BE2C (cell line): Measurements from ENCODE around the gene ASCC3.
"Not testable (repeated sequence)": the region's sequence is repeated elsewhere in the genome, so short reads cannot be mapped to it uniquely, and the experiment has no call there.

ENCODE experiments used
- DNase-seq: peaks from one replicate; pipeline ENCODE4 v3.0.0-alpha.2; 2020
- H3K27me3 ChIP-seq: fragments of 250-450 bp; sonication (Bioruptor Pico); 2 replicates; pipeline ENCODE4 v1.5.1; 2020; ENCODE audit warnings: mild to moderate bottlenecking
- H3K36me3 ChIP-seq: fragments of 250-450 bp; sonication (Bioruptor Pico); 2 replicates; pipeline ENCODE4 v1.5.1; 2020; ENCODE audit warnings: mild to moderate bottlenecking
- H3K4me1 ChIP-seq: fragments of 250-450 bp; sonication (Bioruptor Pico); 2 replicates; pipeline ENCODE4 v1.5.1; 2020
- H3K4me3 ChIP-seq: 2 replicates; pipeline ENCODE4 v1.5.1; 2011; ENCODE audit warnings: low read depth, low read length
- H3K9me3 ChIP-seq: fragments of 250-450 bp; sonication (Bioruptor Pico); 2 replicates; pipeline ENCODE4 v1.5.1; 2020
- CTCF ChIP-seq: IDR thresholded peaks from 2 replicates; pipeline ENCODE4 v1.5.1; 2012; ENCODE audit warnings: mild to moderate bottlenecking, low read depth, low read length

ASCC3 gene

GRCh38 chr6:100658486-100658885 is 222.6 kb downstream of the ASCC3 start:
- H3K4me1 ChIP-seq: peaks cover 3% of the 10 kb centered on the region; the same call in 1 of the 2 replicates
- no peaks in the 10 kb centered on the region for H3K27me3 ChIP-seq
- H3K9me3 ChIP-seq: no peaks in the 10 kb centered on the region
- H3K36me3 ChIP-seq: no peaks in the 10 kb centered on the region
- DNase-seq: no peak
- no peak for TF ChIP-seq CTCF
- H3K4me3 ChIP-seq: no peak overlapping the region

DNA sequence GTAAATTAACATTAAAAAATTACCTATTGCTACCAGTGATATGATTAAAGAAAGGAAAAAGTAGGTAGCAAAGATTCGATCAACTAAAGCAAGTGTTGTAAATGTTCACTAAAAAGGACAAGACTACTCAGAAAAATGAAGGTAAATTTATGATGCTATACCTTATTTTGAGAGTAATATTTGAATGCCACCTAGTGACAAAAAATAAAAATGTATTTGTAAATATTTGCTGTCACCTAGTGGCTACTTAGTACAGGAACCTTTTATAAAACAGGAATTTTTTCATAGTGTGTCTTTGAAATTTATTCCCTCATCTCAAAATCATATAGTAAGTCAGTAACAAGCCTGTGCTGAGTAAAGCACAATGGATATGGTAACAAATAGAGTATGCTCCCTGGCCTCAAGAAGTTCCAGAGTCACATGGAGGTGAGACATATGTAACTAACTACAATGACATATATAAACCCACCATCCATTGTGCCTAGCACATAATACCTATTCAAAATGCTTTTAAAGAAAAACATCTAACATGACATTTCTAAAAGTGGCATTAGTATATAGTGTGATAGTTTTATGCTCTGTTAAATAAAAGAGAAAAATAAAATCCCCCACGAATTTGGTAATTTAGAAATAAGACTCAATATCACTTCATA is 223.3 kb downstream of the ASCC3 start:
- no peaks in the 10 kb centered on the region for H3K9me3 ChIP-seq
- peak; percentile 50; the same call in 1 of the 2 replicates for TF ChIP-seq CTCF

GRCh38 chr6:100641147-100641546 is 240.0 kb downstream of the ASCC3 start:
- H3K36me3 ChIP-seq: peaks cover 13% of the 10 kb centered on the region
- not testable (repeated sequence) for H3K4me3 ChIP-seq, DNase-seq, H3K9me3 ChIP-seq, H3K27me3 ChIP-seq, H3K4me1 ChIP-seq

More for the DNA sequence above, 223.3 kb downstream of the ASCC3 start:
- H3K4me3 ChIP-seq: no peak overlapping the region
- no peaks in the 10 kb centered on the region for H3K36me3 ChIP-seq
- H3K4me1 ChIP-seq: peaks cover 3% of the 10 kb centered on the region; the same call in 1 of the 2 replicates
- H3K27me3 ChIP-seq: no peaks in the 10 kb centered on the region
- DNase-seq: no peak

GRCh38 chr6:100633096-100633777 is 247.9 kb downstream of the ASCC3 start:
- no peak for TF ChIP-seq CTCF
- peaks cover 6% of the 10 kb centered on the region; the same call in 1 of the 2 replicates for H3K36me3 ChIP-seq
- DNase-seq: no peak
- H3K4me3 ChIP-seq: no peak overlapping the region
- H3K4me1 ChIP-seq: no peaks in the 10 kb centered on the region
- no peaks in the 10 kb centered on the region for H3K27me3 ChIP-seq
- no peaks in the 10 kb centered on the region; the same call in 1 of the 2 replicates for H3K9me3 ChIP-seq

DNA sequence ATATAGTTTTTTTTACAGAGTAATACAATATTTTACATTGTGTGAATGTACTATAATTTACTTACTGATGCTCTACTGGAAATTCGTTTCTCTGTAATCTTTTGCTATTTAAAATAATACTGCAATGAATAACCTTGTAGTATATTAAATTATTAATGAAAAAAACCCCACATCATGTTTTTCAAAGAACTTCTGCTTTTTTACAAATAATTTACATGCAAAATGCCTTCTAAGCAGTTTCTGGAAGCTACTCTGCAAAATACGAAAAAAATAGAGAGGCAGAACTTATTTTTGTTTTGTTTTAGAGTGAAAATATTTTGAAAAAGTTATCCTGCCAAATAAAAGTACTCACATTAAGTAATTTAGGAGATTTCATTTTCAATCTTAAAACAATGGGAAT is 250.6 kb downstream of the ASCC3 start:
- no peaks in the 10 kb centered on the region for H3K9me3 ChIP-seq

More for the DNA sequence above, 250.6 kb downstream of the ASCC3 start:
- no peaks in the 10 kb centered on the region for H3K27me3 ChIP-seq
- DNase-seq: no peak
- H3K4me3 ChIP-seq: no peak overlapping the region
- no peaks in the 10 kb centered on the region for H3K36me3 ChIP-seq
- TF ChIP-seq CTCF: no peak
- H3K4me1 ChIP-seq: no peaks in the 10 kb centered on the region
